K562 (cell line): Measurements from ENCODE around the gene PDE3A. TPM values are rescaled to one million over a fixed set of nuclear protein-coding genes. Genes with fewer than 3 reads are reported as not detected.

Source experiments
- ATAC-seq: fragments of 200-7000 bp; cut with Tn5 transposase; 3 replicates; pipeline ENCODE4 v1.9.1; 2020; ENCODE audit warnings: moderate library complexity
- BruUV-seq: library from RNA; stranded (reverse); fragments of 400-500 nt; replicated peaks from 2 replicates; lab custom pipeline; 2021; lab: Mats Ljungman, UMichigan
- CTCF ChIA-PET: fragments of 300-600 bp; formaldehyde crosslinking; extraction: SDS; loops from one replicate; lab custom pipeline; 2021; ENCODE audit warnings: low intra/inter-chr PET ratio; lab: Yijun Ruan, JAX
- POLR2A ChIA-PET: fragments of 300-600, 350-650 bp; sonication (Branson Sonifier 250); formaldehyde crosslinking; extraction: SDS; loops from one replicate; lab custom pipeline; 2021; ENCODE audit warnings: antibody characterized with exemption, inconsistent platforms; lab: Yijun Ruan, JAX
- DNase-seq, 4 experiments: peaks; one replicate each; pipeline versions ENCODE4 v3.0.0 to v3.0.0-alpha.2; 2011 to 2018; ENCODE audit warnings: low spot score in 3 of 4, mixed read lengths in 3 of 4; ENCODE audit errors: extremely low read depth in 1 of 4
- FAIRE-seq: peaks from 2 replicates; lab custom pipeline; 2011; peaks lifted over from hg19 to GRCh38; lab: Jason Lieb, UNC
- H2AFZ ChIP-seq: 2 replicates; pipeline ENCODE4 v1.6.0; 2011; ENCODE audit warnings: low read depth, low read length, control low read depth, inconsistent platforms
- H3K27ac ChIP-seq: fragments of 200-600 bp; 3 replicates; pipeline ENCODE4 v1.8.0; 2011; ENCODE audit warnings: low read depth, mild to moderate bottlenecking, control low read depth, inconsistent platforms, low read length, moderate library complexity, mixed read lengths; ENCODE audit errors: extremely low read depth
- H3K27me3 ChIP-seq, 2 experiments: fragments of 300-600 bp in 1 of 2; 2 replicates in 1 of 2; 3 replicates in 1 of 2; pipeline versions ENCODE4 v1.6.0 to v1.8.0; 2011; ENCODE audit warnings: inconsistent platforms in 2 of 2, low read length in 2 of 2, mild to moderate bottlenecking in 1 of 2, mixed read lengths in 1 of 2, moderate library complexity in 1 of 2; ENCODE audit not compliant: control insufficient read depth in 2 of 2, insufficient read depth in 2 of 2
- H3K36me3 ChIP-seq: fragments of 300-600 bp; 3 replicates; pipeline ENCODE4 v1.8.0; 2011; ENCODE audit warnings: mild to moderate bottlenecking, low read length, inconsistent platforms; ENCODE audit not compliant: control insufficient read depth, insufficient read depth
- H3K4me1 ChIP-seq, 2 experiments: fragments of 200-600 bp in 1 of 2; replicated peaks in 1 of 2; 2 replicates in 1 of 2; 3 replicates in 1 of 2; pipeline versions ENCODE4 v1.5.1 to v1.8.0; 2011; ENCODE audit warnings: inconsistent platforms in 2 of 2, low read length in 2 of 2, mild to moderate bottlenecking in 1 of 2, mixed read lengths in 1 of 2, moderate library complexity in 1 of 2; ENCODE audit not compliant: control insufficient read depth in 2 of 2, insufficient read depth in 2 of 2
- H3K4me2 ChIP-seq: 2 replicates; pipeline ENCODE4 v1.6.1; 2011; ENCODE audit warnings: low read length, control low read depth, inconsistent platforms, mixed read lengths; ENCODE audit not compliant: insufficient read depth
- H3K4me3 ChIP-seq: fragments of 200-600 bp; sonication (generic), shearing (Covaris generic); 2 replicates; pipeline ENCODE4 v1.5.1; 2016; ENCODE audit warnings: control low read depth, inconsistent platforms
- H3K79me2 ChIP-seq: fragments of 200-600 bp; 3 replicates; pipeline ENCODE4 v1.8.0; 2011; ENCODE audit warnings: low read length, inconsistent platforms; ENCODE audit not compliant: control insufficient read depth, insufficient read depth
- H3K9ac ChIP-seq, 2 experiments: 2 replicates each; pipeline versions ENCODE4 v1.6.0 to v1.6.1; 2011; ENCODE audit warnings: low read depth in 2 of 2, low read length in 2 of 2, control low read depth in 1 of 2, inconsistent platforms in 1 of 2, mild to moderate bottlenecking in 1 of 2, mixed read lengths in 1 of 2; ENCODE audit not compliant: insufficient read depth in 1 of 2
- H3K9me1 ChIP-seq: one replicate; pipeline ENCODE4 v1.6.0; 2011; ENCODE audit warnings: inconsistent platforms, mild to moderate bottlenecking, low read length, moderate library complexity; ENCODE audit not compliant: control insufficient read depth, insufficient read depth
- H3K9me3 ChIP-seq: replicated peaks from 2 replicates; pipeline ENCODE4 v1.5.1; 2011; ENCODE audit warnings: low read depth, low read length, inconsistent platforms; ENCODE audit not compliant: control insufficient read depth, insufficient read depth
- H4K20me1 ChIP-seq: replicated peaks from 2 replicates; pipeline ENCODE4 v1.6.1; 2011; ENCODE audit warnings: low read length, inconsistent platforms, mixed read lengths; ENCODE audit not compliant: control insufficient read depth, insufficient read depth
- PATZ1 ChIP-seq: fragments of 250-450 bp; sonication (Bioruptor Pico); IDR thresholded peaks from 2 replicates; pipeline ENCODE4 v1.5.0; 2020; ENCODE audit warnings: mild to moderate bottlenecking, borderline replicate concordance
- SAFB ChIP-seq: fragments of 200-400 bp; formaldehyde crosslinking; IDR thresholded peaks from 2 replicates; pipeline ENCODE4 v1.6.1; 2017; ENCODE audit warnings: low read depth, low read length, borderline replicate concordance
- UBTF ChIP-seq, 2 experiments: IDR thresholded peaks; 2 replicates each; pipeline ENCODE4 v1.6.1; 2012; ENCODE audit warnings: improper control_type of control experiment in 2 of 2, low read depth in 2 of 2, low read length in 2 of 2, borderline replicate concordance in 1 of 2
- YBX1 ChIP-seq: fragments of 450-650 bp; IDR thresholded peaks from 2 replicates; pipeline ENCODE4 v1.7.1; 2016; ENCODE audit warnings: mild to moderate bottlenecking
- ZBTB43 ChIP-seq: sonication (generic); formaldehyde crosslinking; IDR thresholded peaks from 2 replicates; pipeline ENCODE4 v1.8.0; 2023; ENCODE audit warnings: mild to moderate bottlenecking, missing genetic modification reagents
- ZBTB5 ChIP-seq: fragments of 450-650 bp; IDR thresholded peaks from 2 replicates; pipeline ENCODE4 v1.6.1; 2017; ENCODE audit warnings: antibody characterized with exemption
- WGBS: fragments of 100-300 bp; shearing (Covaris generic); methylation state at CpG from one replicate; pipeline ENCODE4 v1.1.6; 2016; ENCODE audit warnings: low coverage, mixed read lengths; ENCODE audit not compliant: insufficient coverage; ENCODE audit errors: missing lambda C conversion rate; 5-methylcytosine and 5-hydroxymethylcytosine counted together
- in situ Hi-C: fragments of 300-500 bp; cut with MboI; formaldehyde crosslinking; loops from 4 replicates; pipeline ENCODE4 v1.15.0; 2018; ENCODE audit warnings: inconsistent platforms, mixed read lengths
- intact Hi-C: fragments of 100-400 bp; cut with micrococcal nuclease; formaldehyde crosslinking; loops from 2 replicates; pipeline ENCODE4 v1.14.2; 2022
- polyA plus RNA-seq, 8 experiments: library from polyadenylated mRNA; depleted of rRNA in 4 of 8; stranded (reverse) in 5 of 8; unstranded in 3 of 8; fragments of >200 nt; fragmentation: Nextera tagmentation in 2 of 8; fragmentation: Illumina TruSeq in 1 of 8; extraction: Ambion mirVana in 2 of 8; extraction: Trizol in 1 of 8; gene quantifications; 2 replicates each; pipeline versions ENCODE4 v1.2.1 to v1.2.3, GENCODE V29; 2011 to 2014; ENCODE audit warnings: inconsistent platforms in 1 of 8, missing spikeins in 1 of 8
- total RNA-seq, 7 experiments: library from RNA; depleted of rRNA in 6 of 7; stranded (reverse); fragments of >200 nt in 6 of 7; fragmentation: Illumina TruSeq in 2 of 7; extraction: Trizol in 2 of 7; gene quantifications; 2 replicates each; pipeline versions ENCODE4 v1.2.1 to v1.2.3, GENCODE V29; 2011 to 2021; ENCODE audit warnings: low replicate concordance in 1 of 7

Gene PDE3A
- total and polyA plus RNA-seq, 9 of the 15 experiments (the other 6 are each of a cell fraction or from before 2014, with no cell fraction given) = 0.02 TPM; not detected in 8

GRCh38 chr12:20487519-20487918 is 119.2 kb downstream of the PDE3A start (continued):
- TF ChIP-seq PATZ1 (CRISPR knock-in tag) (no peak), ZBTB5 (no peak), UBTF (IDR thresholded peaks at IDR 0.05; ENCODE audit: borderline replicate concordance in 1 of 2, low read depth in 2 of 2, low read length in 2 of 2) (no peak)

GRCh38 chr12:20489645-20490044 is 121.3 kb downstream of the PDE3A start:
- Histone ChIP-seq H3K9me3 (no peaks in the 10 kb centered on the region), H3K79me2 (no peaks in the 10 kb centered on the region), H2AFZ (no peak overlapping the region)
- intact Hi-C loops = no loop called here
- TF ChIP-seq SAFB (no peak), ZBTB43 (CRISPR knock-in tag) (no peak), YBX1 (no peak)
- TF ChIP-seq, all 486 proteins: peak for 0
- Histone ChIP-seq H3K9ac (no peak overlapping the region), H3K27me3 (no peaks in the 10 kb centered on the region), H4K20me1 (no peaks in the 10 kb centered on the region), H3K4me3 (no peak overlapping the region), H3K27ac (no peak overlapping the region), H3K4me2 (no peak overlapping the region), H3K4me1 (no peaks in the 10 kb centered on the region), H3K9me1 (no peaks in the 10 kb centered on the region), H3K36me3 (no peaks in the 10 kb centered on the region)
- CTCF ChIA-PET = no interaction called here
- ATAC-seq = no peak
- WGBS = 0% methylated on average over 1 of the region's 1 CpG
- FAIRE-seq = no peak
- no peak for DNase-seq
- in situ Hi-C loops = no loop called here
- no TSS peak for BruUV-seq
- POLR2A ChIA-PET = no interaction called here
